Measurements from ENCODE around the gene KY. TPM values are rescaled to one million over a fixed set of nuclear protein-coding genes. Genes with fewer than 3 reads are reported as not detected.

The KY gene
- 1.6 and 10.5 TPM in 2 replicates for total RNA-seq (ENCODE audit: low replicate concordance)

- DNase-seq (ENCODE audit: low read depth): peak; percentile 66
- H3K4me3 ChIP-seq (ENCODE audit: low read depth, low read length): peak within 1 kb of the TSS; percentile 70
- TF ChIP-seq CTCF (IDR thresholded peaks at IDR 0.05; ENCODE audit: insufficient read depth, low read length): peak; percentile 15
These were observed at the start of gene KY for GRCh38 chr3:134650431-134651346. Gene KY (minus strand): TSS chr3:134651022. CDS start chr3:134650960, 62 bp downstream.

GRCh38 chr3:134699721-134700120, 48.9 kb upstream of the KY start:
- no peak for TF ChIP-seq CTCF (IDR thresholded peaks at IDR 0.05; ENCODE audit: insufficient read depth, low read length)
- no peak overlapping the region for H3K4me3 ChIP-seq (ENCODE audit: low read depth, low read length)
- DNase-seq (ENCODE audit: low read depth): no peak

DNA sequence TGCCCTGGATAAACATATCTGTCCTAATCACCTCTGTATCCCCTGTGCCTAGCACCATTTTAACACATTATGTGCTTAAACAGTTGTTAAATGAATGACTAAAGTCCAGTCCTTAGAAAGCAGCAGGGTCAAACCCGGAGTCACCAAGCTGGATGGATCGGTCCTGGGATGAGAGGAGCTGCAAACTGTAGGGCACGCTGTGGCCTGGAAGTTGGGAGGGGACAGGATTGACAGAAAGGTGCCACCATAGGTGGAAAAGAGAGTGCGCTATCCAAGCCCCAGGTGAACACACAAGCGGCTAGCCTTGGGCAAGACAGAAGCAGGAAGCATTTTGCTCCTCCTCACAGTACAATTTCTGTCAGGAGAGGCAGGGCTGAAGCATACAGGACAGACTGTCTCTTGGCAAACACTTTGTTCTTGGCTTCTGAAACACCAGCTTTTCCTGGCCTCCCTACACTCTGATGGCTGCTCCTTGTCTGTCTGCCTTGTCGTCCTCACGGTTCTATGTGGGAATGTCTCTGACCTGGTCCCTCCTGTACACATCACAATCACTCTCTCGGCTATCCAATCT, 48.4 kb upstream of the KY start:
- H3K4me3 ChIP-seq (ENCODE audit: low read depth, low read length): no peak overlapping the region
- no peak for DNase-seq (ENCODE audit: low read depth)
- TF ChIP-seq CTCF (IDR thresholded peaks at IDR 0.05; ENCODE audit: insufficient read depth, low read length): no peak

DNA sequence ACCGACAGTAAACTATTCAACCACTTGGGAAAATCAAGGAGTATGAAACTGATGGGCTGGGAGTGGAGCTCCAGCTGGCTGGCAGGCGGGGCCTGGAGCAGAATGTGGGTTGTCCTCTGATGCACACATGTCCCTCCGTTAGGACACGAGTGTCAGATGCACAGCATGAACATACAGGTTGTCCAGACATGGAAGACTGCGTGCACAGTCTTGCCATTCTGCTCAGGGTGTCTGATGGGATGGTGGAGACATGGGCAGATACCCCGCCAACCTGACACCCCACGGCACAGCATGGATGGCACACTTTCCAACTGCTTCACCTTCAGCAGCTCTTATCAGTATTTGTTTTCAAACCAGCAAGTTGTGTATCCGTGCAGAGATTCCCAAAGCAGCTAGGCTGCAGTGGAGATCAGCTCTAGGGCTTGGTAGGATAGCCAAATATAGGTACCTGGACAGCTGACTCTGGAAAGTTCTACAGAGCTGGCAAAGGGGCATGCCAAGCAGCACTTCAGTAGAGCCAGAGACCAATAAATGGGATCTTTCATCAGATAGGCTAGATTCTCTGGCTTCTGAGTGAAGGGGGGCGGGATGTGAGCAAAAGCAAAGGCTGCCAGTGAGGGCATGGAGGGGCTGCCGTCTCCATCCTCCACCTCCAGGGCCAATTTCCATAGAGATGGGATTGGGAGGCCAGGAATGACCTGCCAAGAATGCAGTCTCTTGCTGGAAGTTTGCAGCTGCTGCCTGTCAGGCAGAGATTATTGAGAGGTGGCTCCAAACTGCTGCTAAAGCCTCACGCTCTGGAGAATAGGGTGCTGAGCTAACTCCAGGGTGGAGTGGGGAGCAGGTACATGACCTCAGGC, 47.2 kb upstream of the KY start:
- TF ChIP-seq CTCF (IDR thresholded peaks at IDR 0.05; ENCODE audit: insufficient read depth, low read length): no peak
- peak; percentile 47 for DNase-seq (ENCODE audit: low read depth)
- no peak overlapping the region for H3K4me3 ChIP-seq (ENCODE audit: low read depth, low read length)

GRCh38 chr3:134696155-134696554, 45.3 kb upstream of the KY start:
- no peak overlapping the region for H3K4me3 ChIP-seq (ENCODE audit: low read depth, low read length)
- DNase-seq (ENCODE audit: low read depth): no peak
- TF ChIP-seq CTCF (IDR thresholded peaks at IDR 0.05; ENCODE audit: insufficient read depth, low read length): no peak

GRCh38 chr3:134694946-134695543, 44.2 kb upstream of the KY start:
- no peak for TF ChIP-seq CTCF (IDR thresholded peaks at IDR 0.05; ENCODE audit: insufficient read depth, low read length)
- H3K4me3 ChIP-seq (ENCODE audit: low read depth, low read length): no peak overlapping the region
- no peak for DNase-seq (ENCODE audit: low read depth)

Data from fibroblast of the aortic adventitia (primary cell).